IMR-90 (cell line): ENCODE data around the gene VPS35. TPM values are rescaled to one million over a fixed set of nuclear protein-coding genes. Genes with fewer than 3 reads are reported as not detected.

ENCODE experiments used
- ATAC-seq: fragments of 200-7000 bp; cut with Tn5 transposase; 2 replicates; pipeline ENCODE4 v1.9.1; 2020; ENCODE audit warnings: low read depth, mild to moderate bottlenecking, moderate library complexity
- BruUV-seq: library from RNA; stranded (reverse); fragments of 400-500 nt; replicated peaks from 2 replicates; lab custom pipeline; 2021; lab: Mats Ljungman, UMichigan
- CTCF ChIA-PET: fragments of 300-600 bp; formaldehyde crosslinking; extraction: SDS; loops from one replicate; lab custom pipeline; 2021; ENCODE audit warnings: antibody characterized with exemption; lab: Yijun Ruan, JAX
- POLR2A ChIA-PET: fragments of 300-600 bp; sonication (Branson Sonifier 250); formaldehyde crosslinking; loops from one replicate; lab custom pipeline; 2022; ENCODE audit warnings: antibody characterized with exemption; ENCODE audit not compliant: unreplicated experiment; lab: Charles Lee
- DNase-seq: peaks from one replicate; pipeline ENCODE4 v3.0.0; 2013
- H2AFZ ChIP-seq: replicated peaks from 2 replicates; pipeline ENCODE3; 2013; ENCODE audit warnings: low read length, mild to moderate bottlenecking; ENCODE audit not compliant: poor library complexity
- H2AK5ac ChIP-seq: 2 replicates; pipeline ENCODE4 v1.6.1; 2013; ENCODE audit warnings: low read depth, low read length, inconsistent platforms
- H2AK9ac ChIP-seq: replicated peaks from 2 replicates; pipeline ENCODE3; 2013; ENCODE audit warnings: mild to moderate bottlenecking, low read depth, low read length, moderate library complexity; ENCODE audit not compliant: poor library complexity
- H2BK120ac ChIP-seq: 2 replicates; pipeline ENCODE4 v1.6.1; 2013; ENCODE audit warnings: low read depth, low read length, inconsistent platforms
- H2BK15ac ChIP-seq: 3 replicates; pipeline ENCODE4 v1.6.1; 2013; ENCODE audit warnings: low read depth, low read length, inconsistent platforms
- H2BK20ac ChIP-seq: 2 replicates; pipeline ENCODE4 v1.6.1; 2013; ENCODE audit warnings: low read depth, mild to moderate bottlenecking, inconsistent platforms, low read length, moderate library complexity
- H2BK5ac ChIP-seq: 2 replicates; pipeline ENCODE4 v1.6.1; 2013; ENCODE audit warnings: mild to moderate bottlenecking, low read depth, low read length, inconsistent platforms; ENCODE audit not compliant: poor library complexity, severe bottlenecking
- H3K14ac ChIP-seq: replicated peaks from 2 replicates; pipeline ENCODE4 v1.6.1; 2013; ENCODE audit warnings: low read depth, low read length, inconsistent platforms
- H3K18ac ChIP-seq: 2 replicates; pipeline ENCODE4 v1.6.1; 2013; ENCODE audit warnings: low read depth, low read length, control low read depth
- H3K23ac ChIP-seq: 2 replicates; pipeline ENCODE4 v1.6.1; 2013; ENCODE audit warnings: low read depth, low read length, inconsistent platforms
- H3K27ac ChIP-seq: 2 replicates; pipeline ENCODE4 v1.5.1; 2013; ENCODE audit warnings: mild to moderate bottlenecking, control low read depth, low read length; ENCODE audit not compliant: insufficient read depth
- H3K27me3 ChIP-seq: 2 replicates; pipeline ENCODE4 v1.6.1; 2013; ENCODE audit warnings: low read length; ENCODE audit not compliant: control insufficient read depth, insufficient read depth
- H3K36me3 ChIP-seq: 2 replicates; pipeline ENCODE4 v1.6.1; 2013; ENCODE audit warnings: low read length, mixed read lengths; ENCODE audit not compliant: control insufficient read depth, insufficient read depth
- H3K4ac ChIP-seq: 2 replicates; pipeline ENCODE4 v1.6.1; 2013; ENCODE audit warnings: low read depth, low read length, inconsistent platforms
- H3K4me1 ChIP-seq: 2 replicates; pipeline ENCODE4 v1.6.1; 2013; ENCODE audit warnings: low read length, mixed read lengths; ENCODE audit not compliant: control insufficient read depth, insufficient read depth
- H3K4me2 ChIP-seq: 2 replicates; pipeline ENCODE4 v1.6.1; 2013; ENCODE audit warnings: low read depth, mild to moderate bottlenecking, control low read depth, low read length, moderate library complexity
- H3K4me3 ChIP-seq: 2 replicates; pipeline ENCODE4 v1.5.1; 2013; ENCODE audit warnings: low read depth, mild to moderate bottlenecking, control low read depth, low read length, moderate library complexity; ENCODE audit not compliant: insufficient read depth
- H3K56ac ChIP-seq: 2 replicates; pipeline ENCODE4 v1.6.1; 2013; ENCODE audit warnings: low read length, inconsistent platforms; ENCODE audit not compliant: insufficient read depth; ENCODE audit errors: extremely low read depth
- H3K79me1 ChIP-seq, 2 experiments: 2 replicates each; pipeline ENCODE4 v1.6.1; 2013; ENCODE audit warnings: low read length in 2 of 2, inconsistent platforms in 1 of 2, low read depth in 1 of 2
- H3K9ac ChIP-seq: 2 replicates; pipeline ENCODE4 v1.6.1; 2013; ENCODE audit warnings: low read depth, low read length, control low read depth
- H3K9me1 ChIP-seq: 2 replicates; pipeline ENCODE4 v1.6.1; 2013; ENCODE audit warnings: low read length, inconsistent platforms; ENCODE audit not compliant: insufficient read depth
- H3K9me3 ChIP-seq: 2 replicates; pipeline ENCODE4 v1.6.1; 2013; ENCODE audit warnings: low read length; ENCODE audit not compliant: control insufficient read depth, insufficient read depth
- H4K20me1 ChIP-seq: 2 replicates; pipeline ENCODE4 v1.6.1; 2013; ENCODE audit warnings: low read length, inconsistent platforms; ENCODE audit not compliant: insufficient read depth
- H4K5ac ChIP-seq: 2 replicates; pipeline ENCODE4 v1.6.1; 2013; ENCODE audit warnings: mild to moderate bottlenecking, low read depth, low read length, control low read depth
- H4K8ac ChIP-seq, 2 experiments: 2 replicates each; pipeline ENCODE4 v1.6.1; 2013; ENCODE audit warnings: low read depth in 2 of 2, low read length in 2 of 2, control low read depth in 1 of 2, inconsistent platforms in 1 of 2
- H4K91ac ChIP-seq: 2 replicates; pipeline ENCODE4 v1.6.1; 2013; ENCODE audit warnings: low read depth, low read length, inconsistent platforms; ENCODE audit not compliant: insufficient read depth
- BHLHE40 ChIP-seq: fragments of 150-350 bp; IDR thresholded peaks from 2 replicates; pipeline ENCODE4 v1.6.1; 2016; ENCODE audit warnings: mild to moderate bottlenecking, low read depth, low read length
- CEBPB ChIP-seq: IDR thresholded peaks from 2 replicates; pipeline ENCODE4 v1.6.1; 2012; ENCODE audit warnings: low read depth, low read length, improper control_type of control experiment
- CHD1 ChIP-seq: IDR thresholded peaks from 2 replicates; pipeline ENCODE4 v1.6.1; 2012; ENCODE audit warnings: low read depth, low read length, improper control_type of control experiment
- FOS ChIP-seq: fragments of 150-350 bp; IDR thresholded peaks from 2 replicates; pipeline ENCODE4 v1.6.1; 2016; ENCODE audit warnings: low read depth, low read length
- MAFK ChIP-seq: IDR thresholded peaks from 2 replicates; pipeline ENCODE4 v1.6.1; 2012; ENCODE audit warnings: low read depth, low read length, improper control_type of control experiment
- MAZ ChIP-seq: IDR thresholded peaks from 2 replicates; pipeline ENCODE4 v1.6.1; 2012; ENCODE audit warnings: low read depth, mild to moderate bottlenecking, low read length, improper control_type of control experiment, moderate library complexity, borderline replicate concordance
- MXI1 ChIP-seq: IDR thresholded peaks from 2 replicates; pipeline ENCODE4 v1.6.1; 2012; ENCODE audit warnings: low read depth, mild to moderate bottlenecking, low read length, moderate library complexity, borderline replicate concordance
- NFE2L2 ChIP-seq: fragments of 150-350 bp; IDR thresholded peaks from 2 replicates; pipeline ENCODE4 v1.6.1; 2016; ENCODE audit warnings: low read depth, mild to moderate bottlenecking, low read length
- POLR2A ChIP-seq: IDR thresholded peaks from 2 replicates; pipeline ENCODE4 v1.6.1; 2012; ENCODE audit warnings: mild to moderate bottlenecking, low read depth, low read length
- RAD21 ChIP-seq: IDR thresholded peaks from 2 replicates; pipeline ENCODE4 v1.6.1; 2012; ENCODE audit warnings: low read length, improper control_type of control experiment
- RCOR1 ChIP-seq: IDR thresholded peaks from 2 replicates; pipeline ENCODE4 v1.6.1; 2012; ENCODE audit warnings: mild to moderate bottlenecking, low read length, improper control_type of control experiment; ENCODE audit not compliant: insufficient replicate concordance
- RFX5 ChIP-seq: IDR thresholded peaks from 2 replicates; pipeline ENCODE4 v1.8.0; 2012; ENCODE audit warnings: low read depth, mild to moderate bottlenecking, low read length, moderate library complexity
- SMC3 ChIP-seq: fragments of 150-350 bp; IDR thresholded peaks from 2 replicates; pipeline ENCODE4 v1.6.1; 2016; ENCODE audit warnings: low read depth, mild to moderate bottlenecking, antibody characterized with exemption, low read length, moderate library complexity
- WGBS, 2 experiments: methylation state at CpG; one replicate each; pipeline versions ENCODE4 v1.1.5 to v1.1.7; 2013; ENCODE audit warnings: missing lambda C conversion rate in 2 of 2; ENCODE audit not compliant: insufficient read length in 1 of 2; ENCODE audit errors: extremely low coverage in 2 of 2; 5-methylcytosine and 5-hydroxymethylcytosine counted together
- dilution Hi-C: fragments of 300-500 bp; cut with HindIII; formaldehyde crosslinking; loops from one replicate; pipeline ENCODE4 v1.14.3; 2018; ENCODE audit warnings: low sequenced_read_pairs; ENCODE audit not compliant: unreplicated experiment
- in situ Hi-C: fragments of 300-500 bp; cut with MboI; formaldehyde crosslinking; loops from 3 replicates; pipeline ENCODE4 v1.14.3; 2019; ENCODE audit warnings: low sequenced_read_pairs, inconsistent platforms, mixed read lengths
- intact Hi-C: fragments of 100-400 bp; cut with micrococcal nuclease; formaldehyde crosslinking; loops from 2 replicates; pipeline ENCODE4 v1.10.0; 2022
- polyA plus RNA-seq, 3 experiments: library from polyadenylated mRNA; depleted of rRNA; stranded (reverse); fragments of >200 nt; gene quantifications; 2 replicates each; pipeline ENCODE4 v1.2.3, GENCODE V29; 2012; ENCODE audit warnings: low replicate concordance in 1 of 3
- total RNA-seq: library from RNA; depleted of rRNA; stranded (reverse); fragments of >200 nt; gene quantifications from 2 replicates; pipeline ENCODE4 v1.2.3, GENCODE V29; 2012
- TF ChIP-seq, protein P1 (sequence below): conservative IDR thresholded peaks from 2 replicates; pipeline ENCODE4 v1.5.1; 2012; ENCODE audit warnings: mild to moderate bottlenecking, low read depth, low read length, improper control_type of control experiment
- TF ChIP-seq, protein P2 (sequence below): fragments of 150-350 bp; IDR thresholded peaks from 2 replicates; pipeline ENCODE4 v1.6.1; 2017; ENCODE audit warnings: mild to moderate bottlenecking, antibody characterized with exemption, low read length, low read depth

The VPS35 gene
- total and polyA plus RNA-seq, 2 of the 4 experiments (the other 2 are of a cell fraction): 42.3 to 89.4 TPM

DNA sequence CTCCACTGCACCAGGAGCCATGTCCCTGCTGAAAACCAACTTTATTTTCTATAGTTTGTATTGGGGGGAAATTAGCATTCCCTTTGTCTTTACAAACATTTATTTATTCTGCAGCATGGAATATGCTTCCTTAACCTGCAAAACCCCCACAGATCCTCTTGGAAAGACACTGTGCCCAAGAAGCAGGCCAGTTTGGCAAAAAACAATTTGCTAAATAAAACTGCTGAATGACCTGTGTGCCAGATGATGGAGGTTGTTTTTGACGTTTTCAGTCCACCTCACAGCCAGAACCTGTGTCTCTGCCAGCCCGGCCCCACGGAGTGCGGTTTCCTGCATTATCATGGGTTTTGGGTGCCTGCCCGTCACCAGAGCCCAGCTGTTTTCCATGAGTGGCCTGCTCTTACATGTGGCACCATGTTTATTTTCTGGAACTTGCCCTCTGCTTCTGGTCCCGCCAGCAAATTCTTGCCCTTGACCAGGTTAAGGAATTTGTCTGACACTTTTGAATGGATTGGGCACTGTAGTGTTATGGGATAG, 26.9 kb upstream of the VPS35 start:
- Histone ChIP-seq H3K9ac (no peak overlapping the region), H3K4ac (no peak overlapping the region), H2AFZ (no peak overlapping the region), H4K20me1 (no peaks in the 10 kb centered on the region), H4K8ac (no peak overlapping the region), H2BK15ac (no peak overlapping the region), H2BK20ac (no peak overlapping the region), H3K36me3 (no peaks in the 10 kb centered on the region), H3K18ac (no peak overlapping the region), H2BK5ac (no peak overlapping the region), H3K79me1 (no peaks in the 10 kb centered on the region), H3K27me3 (no peaks in the 10 kb centered on the region), H3K4me3 (no peak overlapping the region), H3K9me1 (no peaks in the 10 kb centered on the region), H2BK120ac (no peak overlapping the region), H3K27ac (no peak overlapping the region), H3K4me1 (no peaks in the 10 kb centered on the region), H4K5ac (no peak overlapping the region), H4K91ac (no peak overlapping the region), H3K14ac (no peak overlapping the region), H3K23ac (no peak overlapping the region), H2AK9ac (no peak overlapping the region), H3K56ac (no peak overlapping the region), H3K9me3 (no peaks in the 10 kb centered on the region), H2AK5ac (no peak overlapping the region), H3K4me2 (no peak overlapping the region)
- no peak for ATAC-seq
- CTCF ChIA-PET: no interaction called here
- intact Hi-C loops (no loop called here), in situ Hi-C loops (no loop called here), dilution Hi-C loops (no loop called here)
- TF ChIP-seq RAD21 (no peak), NFE2L2 (no peak), POLR2A (no peak), MAFK (no peak), MAZ (no peak), SMC3 (no peak), MXI1 (no peak), CEBPB (no peak), BHLHE40 (no peak), RCOR1 (no peak), RFX5 (no peak), CHD1 (no peak), FOS (no peak)
- TF ChIP-seq, protein P1, sequence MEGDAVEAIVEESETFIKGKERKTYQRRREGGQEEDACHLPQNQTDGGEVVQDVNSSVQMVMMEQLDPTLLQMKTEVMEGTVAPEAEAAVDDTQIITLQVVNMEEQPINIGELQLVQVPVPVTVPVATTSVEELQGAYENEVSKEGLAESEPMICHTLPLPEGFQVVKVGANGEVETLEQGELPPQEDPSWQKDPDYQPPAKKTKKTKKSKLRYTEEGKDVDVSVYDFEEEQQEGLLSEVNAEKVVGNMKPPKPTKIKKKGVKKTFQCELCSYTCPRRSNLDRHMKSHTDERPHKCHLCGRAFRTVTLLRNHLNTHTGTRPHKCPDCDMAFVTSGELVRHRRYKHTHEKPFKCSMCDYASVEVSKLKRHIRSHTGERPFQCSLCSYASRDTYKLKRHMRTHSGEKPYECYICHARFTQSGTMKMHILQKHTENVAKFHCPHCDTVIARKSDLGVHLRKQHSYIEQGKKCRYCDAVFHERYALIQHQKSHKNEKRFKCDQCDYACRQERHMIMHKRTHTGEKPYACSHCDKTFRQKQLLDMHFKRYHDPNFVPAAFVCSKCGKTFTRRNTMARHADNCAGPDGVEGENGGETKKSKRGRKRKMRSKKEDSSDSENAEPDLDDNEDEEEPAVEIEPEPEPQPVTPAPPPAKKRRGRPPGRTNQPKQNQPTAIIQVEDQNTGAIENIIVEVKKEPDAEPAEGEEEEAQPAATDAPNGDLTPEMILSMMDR: no peak
- TF ChIP-seq, protein P2, sequence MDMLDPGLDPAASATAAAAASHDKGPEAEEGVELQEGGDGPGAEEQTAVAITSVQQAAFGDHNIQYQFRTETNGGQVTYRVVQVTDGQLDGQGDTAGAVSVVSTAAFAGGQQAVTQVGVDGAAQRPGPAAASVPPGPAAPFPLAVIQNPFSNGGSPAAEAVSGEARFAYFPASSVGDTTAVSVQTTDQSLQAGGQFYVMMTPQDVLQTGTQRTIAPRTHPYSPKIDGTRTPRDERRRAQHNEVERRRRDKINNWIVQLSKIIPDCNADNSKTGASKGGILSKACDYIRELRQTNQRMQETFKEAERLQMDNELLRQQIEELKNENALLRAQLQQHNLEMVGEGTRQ: no peak
- DNase-seq: no peak
- POLR2A ChIA-PET: no interaction called here
- BruUV-seq: no TSS peak
- WGBS, 2 experiments: 63% methylated on average over 3 of the region's 6 CpGs; no CpG with 5 or more reads in 1 of the 2 experiments
